Ovary (tissue), 3 donors: ENCODE results near the gene SRRM3.

Experiments
- CTCF ChIP-seq, 3 donors: fragments of 450-650 bp in 2 of 3; fragments of 200-600 bp in 1 of 3; IDR thresholded peaks; one replicate each; pipeline versions ENCODE4 v1.5.1 to v1.8.0; 2016 to 2022; ENCODE audit warnings: antibody characterized with exemption in 3 of 3, mild to moderate bottlenecking in 1 of 3
- EP300 ChIP-seq: sonication (generic); formaldehyde crosslinking; IDR thresholded peaks from one replicate; pipeline ENCODE4 v1.6.1; 2017; ENCODE audit warnings: antibody characterized with exemption
- POLR2A ChIP-seq: fragments of 450-650 bp; IDR thresholded peaks from one replicate; pipeline ENCODE4 v1.6.1; 2017; ENCODE audit warnings: antibody characterized with exemption, mild to moderate bottlenecking, moderate library complexity
- donor health status: DM: no; HTN: no; CAD: no.

- no peak for TF ChIP-seq CTCF (IDR thresholded peaks at IDR 0.05)
- TF ChIP-seq EP300 = no peak
- no peak for TF ChIP-seq POLR2A
Measured at GRCh38 chr7:76217942-76218566, 16.4 kb downstream of the SRRM3 start.
